Osteocyte (in vitro differentiated cells): ENCODE results near the gene PRKCH. TPM values are rescaled to one million over a fixed set of nuclear protein-coding genes. Genes with fewer than 3 reads are reported as not detected.

ENCODE experiments used
- DNase-seq: peaks from one replicate; pipeline ENCODE4 v3.0.0; 2021; ENCODE audit warnings: mixed read lengths; ENCODE audit not compliant: unreplicated experiment; ENCODE audit errors: extremely low spot score
- H3K27ac Mint-ChIP-seq: one replicate; pipeline ENCODE4 v1.8.0; 2021; ENCODE audit warnings: mild to moderate bottlenecking, mixed read lengths; ENCODE audit not compliant: unreplicated experiment
- H3K27me3 Mint-ChIP-seq: one replicate; pipeline ENCODE4 v1.8.0; 2021; ENCODE audit warnings: mixed read lengths; ENCODE audit not compliant: unreplicated experiment
- H3K36me3 Mint-ChIP-seq: one replicate; pipeline ENCODE4 v1.8.0; 2021; ENCODE audit warnings: mixed read lengths; ENCODE audit not compliant: unreplicated experiment
- H3K4me1 Mint-ChIP-seq: one replicate; pipeline ENCODE4 v1.8.0; 2021; ENCODE audit warnings: mixed read lengths; ENCODE audit not compliant: unreplicated experiment
- H3K4me3 Mint-ChIP-seq: one replicate; pipeline ENCODE4 v1.8.0; 2021; ENCODE audit warnings: mild to moderate bottlenecking, moderate library complexity, mixed read lengths; ENCODE audit not compliant: unreplicated experiment
- H3K9me3 Mint-ChIP-seq: one replicate; pipeline ENCODE4 v1.8.0; 2021; ENCODE audit warnings: mixed read lengths; ENCODE audit not compliant: unreplicated experiment
- CTCF ChIP-seq: fragments of 200-600 bp; sonication (generic); IDR thresholded peaks from 2 replicates; pipeline ENCODE4 v1.5.0; 2021; ENCODE audit warnings: antibody characterized with exemption, mild to moderate bottlenecking, moderate library complexity
- total RNA-seq: library from RNA; stranded (reverse); gene quantifications from 2 replicates; pipeline ENCODE4 v1.2.1, GENCODE V29; 2021

The PRKCH gene
- total RNA-seq, 1 donor from 2014 or later = 10.6 TPM

DNA sequence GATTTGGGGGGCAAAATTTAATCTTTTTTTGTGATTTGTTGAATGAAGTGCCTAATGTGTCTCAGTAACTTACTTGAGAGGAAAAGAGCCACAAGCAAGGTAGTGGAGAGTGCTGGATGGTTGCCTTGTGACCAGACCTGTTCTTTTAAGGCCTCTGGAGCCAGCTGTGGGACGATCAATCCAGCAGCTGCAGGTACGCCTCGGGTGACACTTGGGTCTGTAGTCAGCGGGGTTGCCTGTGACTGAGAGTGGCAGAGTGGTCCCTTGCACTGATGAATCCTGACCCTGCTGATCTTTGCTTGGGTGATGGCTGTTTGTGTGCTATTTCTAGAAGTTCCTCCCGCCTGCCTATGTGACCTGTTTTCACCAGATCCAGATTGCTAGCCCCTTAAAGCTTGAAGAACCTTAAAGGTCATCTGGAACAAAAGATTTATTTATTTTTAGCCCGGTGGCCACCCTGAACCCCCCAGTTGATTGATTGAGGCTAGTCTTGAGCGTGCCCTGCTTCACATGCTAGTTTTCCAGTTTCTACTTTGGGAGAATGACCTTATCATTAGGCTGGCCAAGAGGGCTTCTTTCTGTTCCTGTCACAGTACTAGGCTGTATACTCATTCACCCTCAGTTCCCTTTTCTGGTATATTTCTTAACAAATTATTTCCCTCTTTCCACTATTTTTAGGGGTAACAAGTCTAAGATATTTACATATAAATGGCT is 23.2 kb downstream of the PRKCH start:
- no peak for TF ChIP-seq CTCF
- Mint-ChIP-seq H3K27ac (no peak overlapping the region), H3K4me1 (no peaks in the 10 kb centered on the region), H3K9me3 (no peaks in the 10 kb centered on the region), H3K4me3 (no peak overlapping the region), H3K36me3 (no peaks in the 10 kb centered on the region), H3K27me3 (no peaks in the 10 kb centered on the region)
- DNase-seq = no peak

DNA sequence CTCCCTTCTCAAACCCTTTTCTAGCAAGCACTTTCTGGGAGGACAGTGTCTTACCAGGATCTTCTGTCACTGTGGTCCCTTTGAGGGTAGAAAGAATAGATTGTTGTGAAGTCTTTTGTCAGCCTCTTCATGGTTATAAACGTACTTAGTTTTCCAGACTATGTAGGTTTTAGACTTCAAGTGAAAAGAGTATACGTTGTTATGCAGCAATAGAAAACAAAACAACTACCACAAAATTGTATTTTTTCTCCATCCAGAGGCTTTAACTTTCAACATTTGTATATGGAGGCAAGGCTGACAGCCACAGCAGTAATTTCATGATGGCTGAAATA is 23.7 kb downstream of the PRKCH start:
- no peaks in the 10 kb centered on the region for H3K27me3 Mint-ChIP-seq
- no peaks in the 10 kb centered on the region for H3K9me3 Mint-ChIP-seq

GRCh38 chr14:61346221-61346620 is 24.8 kb downstream of the PRKCH start:
- TF ChIP-seq CTCF = no peak
- Mint-ChIP-seq H3K36me3 (no peaks in the 10 kb centered on the region), H3K4me3 (no peak overlapping the region), H3K4me1 (no peaks in the 10 kb centered on the region), H3K27me3 (no peaks in the 10 kb centered on the region), H3K27ac (no peak overlapping the region), H3K9me3 (no peaks in the 10 kb centered on the region)
- no peak for DNase-seq

More for the DNA sequence above, 23.7 kb downstream of the PRKCH start:
- TF ChIP-seq CTCF = no peak
- no peak overlapping the region for H3K27ac Mint-ChIP-seq
- H3K4me3 Mint-ChIP-seq = no peak overlapping the region
- no peaks in the 10 kb centered on the region for H3K4me1 Mint-ChIP-seq
- no peaks in the 10 kb centered on the region for H3K36me3 Mint-ChIP-seq
- DNase-seq = no peak

DNA sequence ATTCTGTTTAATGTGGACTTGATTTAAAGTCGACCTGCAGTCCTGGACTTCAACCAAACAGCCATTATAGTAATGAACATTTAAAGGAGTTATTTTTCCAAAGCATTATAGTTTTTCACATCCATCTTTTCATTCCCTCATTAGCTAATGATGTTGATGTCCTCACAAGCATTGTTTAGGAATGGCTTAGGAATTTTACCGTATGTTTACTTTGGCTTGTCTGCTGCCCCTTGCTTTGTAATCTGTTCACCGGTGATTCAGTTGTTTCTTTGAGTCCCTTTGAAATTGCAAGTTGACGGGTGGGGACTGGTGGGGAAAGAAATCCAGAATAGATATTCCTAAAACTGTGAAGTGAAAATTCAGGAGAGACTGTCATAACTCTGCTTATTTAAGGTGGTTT is 25.4 kb downstream of the PRKCH start:
- no peaks in the 10 kb centered on the region for H3K27me3 Mint-ChIP-seq
- no peaks in the 10 kb centered on the region for H3K4me1 Mint-ChIP-seq
- no peaks in the 10 kb centered on the region for H3K36me3 Mint-ChIP-seq
- no peak for DNase-seq
- H3K9me3 Mint-ChIP-seq = no peaks in the 10 kb centered on the region
- no peak overlapping the region for H3K4me3 Mint-ChIP-seq
- H3K27ac Mint-ChIP-seq = no peak overlapping the region
- TF ChIP-seq CTCF = no peak

DNA sequence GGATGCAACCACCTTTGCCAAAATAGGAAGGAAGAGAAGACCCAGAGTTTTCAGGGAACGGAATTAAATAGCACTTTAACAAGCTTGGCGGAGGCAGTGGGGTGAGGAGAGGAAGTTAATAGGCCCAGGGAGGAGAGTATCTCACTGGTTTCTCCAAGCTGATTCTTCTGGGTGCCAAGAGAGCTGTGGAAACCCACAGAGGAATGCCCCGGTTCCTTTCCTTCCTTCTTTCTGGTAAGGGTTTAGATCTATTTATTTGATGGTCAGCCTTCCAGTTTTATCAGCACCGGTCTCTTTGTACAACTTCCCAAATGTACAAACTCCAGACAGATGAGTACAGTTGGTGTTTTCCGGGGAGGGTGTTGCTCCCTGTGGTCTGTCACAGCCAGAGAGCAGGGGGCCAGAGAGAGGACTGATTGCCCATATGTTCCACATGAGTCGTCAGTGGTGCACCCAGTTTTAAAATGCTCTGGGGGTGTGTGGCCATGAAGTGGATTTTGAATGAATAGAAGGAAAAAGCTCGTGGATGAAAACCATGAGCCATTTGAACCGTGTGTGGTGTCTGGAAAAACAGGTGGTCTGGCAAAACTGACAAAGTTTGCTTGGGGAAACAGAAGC is 26.6 kb downstream of the PRKCH start:
- Mint-ChIP-seq H3K36me3 (no peaks in the 10 kb centered on the region), H3K4me3 (no peak overlapping the region), H3K27me3 (no peaks in the 10 kb centered on the region), H3K27ac (no peak overlapping the region), H3K4me1 (no peaks in the 10 kb centered on the region), H3K9me3 (no peaks in the 10 kb centered on the region)
- no peak for DNase-seq
- no peak for TF ChIP-seq CTCF
